ENCODE results near the gene SRSF6.
A peak's percentile ranks its signal among the peaks of the same experiment; 100 is the strongest.
"Not testable (repeated sequence)": the region's sequence is repeated elsewhere in the genome, so short reads cannot be mapped to it uniquely, and the experiment has no call there.

SRSF6 gene

DNA sequence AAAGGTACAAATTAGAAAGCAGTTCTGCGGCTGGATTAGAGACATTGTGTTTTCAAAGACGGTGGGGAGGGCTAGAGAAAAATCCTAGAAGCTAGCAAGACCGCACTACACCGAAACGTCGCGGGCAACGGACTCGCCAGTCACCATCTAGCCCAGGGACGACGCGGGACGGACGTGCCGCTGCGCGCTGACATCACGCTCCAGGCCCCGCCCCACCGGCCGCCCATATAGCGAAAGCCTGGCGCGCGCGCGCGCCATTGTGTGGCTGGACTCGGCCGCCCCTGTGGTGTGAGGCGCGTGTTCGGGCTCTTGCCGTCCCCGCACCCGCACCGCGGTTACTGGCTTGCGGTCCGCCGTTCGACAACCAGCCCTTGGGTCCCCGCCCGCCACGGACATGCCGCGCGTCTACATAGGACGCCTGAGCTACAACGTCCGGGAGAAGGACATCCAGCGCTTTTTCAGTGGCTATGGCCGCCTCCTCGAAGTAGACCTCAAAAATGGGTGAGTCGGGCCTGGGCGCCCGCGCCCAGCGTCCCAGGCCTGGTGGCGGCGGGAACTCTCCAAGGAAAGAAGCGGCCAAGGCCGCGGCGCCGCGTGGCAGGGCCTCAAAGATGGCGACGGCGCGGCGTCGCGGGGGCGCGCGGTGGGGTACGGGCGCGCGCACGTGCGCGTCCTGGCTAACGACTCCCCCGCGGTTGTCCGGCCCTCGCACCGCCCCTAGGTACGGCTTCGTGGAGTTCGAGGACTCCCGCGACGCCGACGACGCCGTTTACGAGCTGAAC lies at the start of gene SRSF6:
SRSF6 (plus strand) TSS at position 257 of the 782 bp plus-strand sequence; CDS start at position 395, 138 bp downstream.
- peak; percentile 95 for DNase-seq

- peak; percentile 36 for DNase-seq
These were observed 48.7 kb upstream of the SRSF6 start for GRCh38 chr20:43408848-43409576.

DNA sequence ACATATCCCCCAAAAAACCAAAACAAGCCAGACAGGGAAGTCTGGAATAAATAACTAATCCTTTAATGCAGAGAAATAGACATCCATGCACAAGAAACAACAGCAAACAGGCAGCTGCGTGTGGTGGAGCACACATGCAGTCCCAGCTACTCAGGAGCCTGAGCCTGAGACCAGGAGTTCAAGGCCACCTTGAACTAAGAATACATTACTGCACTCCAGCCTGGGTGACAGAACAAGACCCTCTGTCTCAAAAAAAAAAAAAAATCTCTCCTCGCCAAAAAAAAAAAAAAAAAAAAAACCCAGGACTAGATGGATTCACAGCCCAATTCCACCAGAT lies 48.2 kb upstream of the SRSF6 start:
- DNase-seq, result no peak

- DNase-seq, result no peak
These were observed 41.9 kb upstream of the SRSF6 start for GRCh38 chr20:43415661-43416430.

- no peak for DNase-seq
These were observed 41.0 kb upstream of the SRSF6 start for GRCh38 chr20:43416591-43417228.

DNA sequence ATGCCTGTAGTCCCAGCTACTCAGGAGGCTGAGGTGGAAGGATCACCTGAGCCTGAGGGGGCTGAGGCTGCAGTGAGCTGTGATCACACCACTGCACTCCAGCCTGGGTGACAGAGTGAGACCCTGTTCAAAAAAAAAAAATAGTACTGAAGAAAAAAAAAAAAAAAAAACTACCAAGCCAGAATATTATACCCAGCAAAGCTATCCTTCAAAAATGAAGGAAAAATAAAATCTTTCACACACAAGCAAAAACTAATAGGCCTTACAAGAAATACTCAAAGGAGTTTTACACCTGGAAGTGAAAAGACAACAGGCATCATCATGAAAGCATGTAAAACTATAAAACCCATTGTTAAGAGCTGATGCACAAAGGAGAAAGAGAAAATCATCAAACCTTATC lies 37.5 kb upstream of the SRSF6 start:
- DNase-seq, result no peak

DNA sequence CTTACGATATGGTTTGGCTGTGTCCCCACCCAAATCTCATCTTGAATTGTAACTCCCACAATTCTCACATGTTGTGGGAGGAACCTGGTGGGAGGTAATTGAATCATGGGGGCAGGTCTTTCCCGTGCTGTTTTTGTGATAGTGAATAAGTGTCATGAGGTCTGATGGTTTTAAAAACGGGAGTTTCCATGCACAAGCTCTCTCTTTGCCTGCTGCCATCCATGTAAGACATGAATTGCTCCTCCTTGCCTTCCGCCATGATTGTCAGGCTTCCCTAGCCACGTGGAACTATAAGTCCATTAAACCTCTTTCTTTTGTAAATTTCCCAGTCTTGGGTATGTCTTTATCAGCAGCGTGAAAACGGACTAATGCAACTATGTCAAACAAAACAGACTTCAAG lies 36.8 kb upstream of the SRSF6 start:
- DNase-seq, result not testable (repeated sequence)

- DNase-seq, result no peak
These were observed 31.5 kb upstream of the SRSF6 start for GRCh38 chr20:43426172-43426571.

DNA sequence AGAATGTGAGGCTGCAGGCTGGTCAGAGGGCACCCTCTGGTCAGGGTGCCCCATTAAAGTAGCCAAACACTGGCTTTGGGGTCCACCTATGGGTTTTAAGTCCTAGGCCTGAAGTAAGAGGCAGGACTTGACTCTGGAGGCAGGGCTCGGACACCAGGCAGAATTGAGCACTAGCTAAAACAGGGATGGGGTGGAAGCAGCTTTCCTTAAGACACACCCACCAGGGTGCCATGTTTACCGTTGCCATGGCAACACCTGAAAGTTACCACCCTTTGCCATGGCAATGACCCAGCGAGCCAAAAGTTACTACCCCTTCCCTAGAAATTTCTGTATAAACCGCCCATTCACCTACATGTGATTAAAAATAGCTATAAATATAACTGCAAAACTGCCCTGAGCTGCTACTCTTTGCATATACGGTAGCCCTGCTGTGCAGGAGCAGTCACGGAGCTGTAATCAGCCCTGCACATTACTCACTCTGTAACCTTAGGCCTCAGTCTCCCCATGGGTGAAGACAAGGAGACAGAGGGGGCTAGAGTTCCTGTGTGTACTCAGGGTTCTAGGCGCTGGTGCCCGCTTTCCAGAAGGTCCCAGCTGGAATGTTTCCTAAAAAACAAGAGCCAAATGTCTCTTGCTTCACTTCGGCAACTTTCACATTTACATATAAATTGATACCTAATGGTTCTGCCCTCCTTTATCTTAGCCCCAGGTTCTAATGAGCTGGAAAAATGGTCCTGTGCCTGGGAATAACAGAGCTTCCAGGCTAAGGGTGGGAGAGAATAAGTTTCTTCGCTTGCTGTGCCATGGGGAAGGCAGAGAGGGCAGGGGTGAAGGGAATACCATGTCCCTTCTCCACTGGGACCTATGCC lies 27.2 kb upstream of the SRSF6 start:
- no peak for DNase-seq

DNA sequence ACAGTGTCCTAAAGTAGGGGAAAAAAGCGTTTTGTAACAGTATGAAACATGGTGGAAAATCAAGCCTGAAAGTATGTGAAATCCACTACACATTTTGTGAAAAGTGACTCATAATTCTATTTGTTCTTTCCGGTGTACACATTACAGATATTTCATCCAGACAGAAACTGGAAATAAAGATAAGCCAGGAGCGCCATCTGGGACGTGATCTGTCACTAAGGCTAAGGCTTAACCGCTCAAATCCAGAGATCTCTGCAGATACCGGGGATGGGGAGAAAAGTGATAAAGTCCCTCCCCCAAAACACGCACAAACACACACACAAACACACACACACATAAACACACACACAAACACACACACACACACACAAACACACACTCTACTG lies 26.6 kb upstream of the SRSF6 start:
- DNase-seq, result no peak

GRCh38 chr20:43432498-43432897 lies 25.2 kb upstream of the SRSF6 start:
- no peak for DNase-seq

DNA sequence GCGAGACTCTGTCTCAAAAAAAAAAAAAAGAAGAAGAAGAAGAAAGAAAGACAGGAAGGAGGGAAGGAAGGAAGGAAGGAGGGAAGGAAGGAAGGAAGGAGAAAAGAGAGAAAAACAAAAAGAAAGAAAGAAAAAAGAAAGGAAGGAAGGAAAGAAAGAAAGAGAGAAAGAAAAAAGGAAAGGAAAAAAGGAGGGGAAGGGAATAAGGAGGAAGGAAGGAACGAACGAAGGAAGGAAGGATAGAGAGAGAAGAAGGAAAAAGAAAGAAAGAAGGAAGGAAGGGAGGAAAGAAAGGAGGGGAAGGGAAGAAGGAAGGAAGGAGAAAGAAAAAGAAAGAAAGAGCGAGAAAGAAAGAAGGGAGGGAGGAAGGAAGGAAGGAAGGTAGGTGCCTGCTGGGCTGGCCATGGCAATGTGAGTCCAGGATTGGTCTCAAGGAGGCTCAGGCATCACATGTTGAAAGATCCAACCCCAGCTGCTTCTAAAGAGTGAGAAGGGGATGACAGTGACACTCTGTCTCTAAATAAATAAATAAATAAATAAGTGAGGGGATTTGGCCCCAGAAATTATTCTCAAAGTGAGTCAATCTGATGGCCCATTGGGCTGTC lies 24.3 kb upstream of the SRSF6 start:
- no peak for DNase-seq

- DNase-seq, result no peak
These were observed 23.1 kb upstream of the SRSF6 start for GRCh38 chr20:43434565-43434964.

- no peak for DNase-seq
These were observed 18.9 kb upstream of the SRSF6 start for GRCh38 chr20:43438578-43439316.

GRCh38 chr20:43440531-43440930 lies 17.2 kb upstream of the SRSF6 start:
- no peak for DNase-seq

GRCh38 chr20:43442282-43442880 lies 15.3 kb upstream of the SRSF6 start:
- no peak for DNase-seq

- no peak for DNase-seq
These were observed 13.6 kb upstream of the SRSF6 start for GRCh38 chr20:43444107-43444506.

- no peak for DNase-seq
These were observed 11.3 kb upstream of the SRSF6 start for GRCh38 chr20:43446361-43446879.

DNA sequence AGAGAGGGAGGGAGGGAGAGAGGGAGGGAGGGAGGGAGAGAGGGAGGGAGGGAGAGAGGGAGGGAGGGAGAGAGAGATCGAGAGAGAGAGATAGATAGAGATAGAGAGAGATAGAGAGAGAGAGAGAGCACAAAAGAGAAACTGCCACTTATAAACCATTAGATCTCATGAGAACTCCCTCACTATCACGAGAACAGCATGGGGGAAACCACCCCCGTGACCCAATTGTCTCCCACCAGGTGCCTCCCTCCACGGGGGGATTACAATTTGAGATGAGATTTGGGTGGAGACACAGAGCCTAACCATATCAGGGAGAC lies 9.3 kb upstream of the SRSF6 start:
- not testable (repeated sequence) for DNase-seq

- peak; percentile 40 for DNase-seq
These were observed 8.8 kb upstream of the SRSF6 start for GRCh38 chr20:43448748-43449535.
